Measurements from ENCODE around the gene KIF4A. TPM values are rescaled to one million over a fixed set of nuclear protein-coding genes. Genes with fewer than 3 reads are reported as not detected.
A peak's percentile ranks its signal among the peaks of the same experiment; 100 is the strongest.

Gene KIF4A
- total RNA-seq, 4 donors from 2014 or later, result 0.06 to 0.42 (median 0.37) TPM

GRCh38 chrX:70432936-70433847 is 143.3 kb downstream of the KIF4A start:
- WGBS, result 51% methylated on average over 15 of the region's 15 CpGs
- no peak for TF ChIP-seq EP300 (IDR thresholded peaks at IDR 0.05)
- Histone ChIP-seq H3K4me1 (peaks cover 0 to 15% (median 12%) of the 10 kb centered on the region in 4 donors), H3K36me3 (no peaks in the 10 kb centered on the region), H3K4me3 (peak overlapping the region; percentile 61 to 72 (median 66)), H3K27me3 (no peaks in the 10 kb centered on the region), H3K9me3 (no peaks in the 10 kb centered on the region), H3K27ac (replicated peaks in 1 of 4) (peak overlapping the region; percentile 64 to 85 (median 78))
- DNase-seq (ENCODE audit: extremely low spot score), result no peak
- intact Hi-C loops (cut with DNase I), result loop anchor here (10.0 kb wide), 2 partner anchors 138 to 298 kb away; partner anchors contain the start of genes IGBP1 and KIF4A

GRCh38 chrX:70433848-70434351 is 144.0 kb downstream of the KIF4A start:
- H3K27ac ChIP-seq (replicated peaks in 1 of 4), result peak overlapping the region; percentile 64 to 85 (median 78)
- no peaks in the 10 kb centered on the region for H3K9me3 ChIP-seq
- no peaks in the 10 kb centered on the region for H3K36me3 ChIP-seq
- intact Hi-C loops (cut with DNase I), result loop anchor here (10.0 kb wide), 2 partner anchors 139 to 299 kb away; partner anchors contain the start of genes IGBP1 and KIF4A
- peak overlapping the region; percentile 61 to 72 (median 66) for H3K4me3 ChIP-seq
- peak; percentile 92 for DNase-seq (ENCODE audit: extremely low spot score)
- peaks cover 0 to 15% (median 12%) of the 10 kb centered on the region in 4 donors for H3K4me1 ChIP-seq
- no peak for TF ChIP-seq POLR2A (IDR thresholded peaks at IDR 0.05; ENCODE audit: low read depth)
- peak in 1 of 2 donors; percentile 47 for TF ChIP-seq POLR2AphosphoS5 (IDR thresholded peaks at IDR 0.05)
- no peak for TF ChIP-seq EP300 (IDR thresholded peaks at IDR 0.05)
- TF ChIP-seq CTCF (IDR thresholded peaks at IDR 0.05), result peak; percentile 59 to 76 (median 59)
- WGBS, result 25% methylated on average over 32 of the region's 37 CpGs
- no peaks in the 10 kb centered on the region for H3K27me3 ChIP-seq

GRCh38 chrX:70434352-70434866 is 144.5 kb downstream of the KIF4A start:
- peak; percentile 38 to 77 for TF ChIP-seq POLR2AphosphoS5 (IDR thresholded peaks at IDR 0.05)
- TF ChIP-seq EP300 (IDR thresholded peaks at IDR 0.05), result no peak
- no peak for TF ChIP-seq POLR2A (IDR thresholded peaks at IDR 0.05; ENCODE audit: low read depth)
- no peak for TF ChIP-seq CTCF (IDR thresholded peaks at IDR 0.05)
- 40% methylated on average over 13 of the region's 45 CpGs for WGBS

GRCh38 chrX:70434914-70435586 is 145.1 kb downstream of the KIF4A start:
- DNase-seq (ENCODE audit: extremely low spot score), result no peak
- Histone ChIP-seq H3K4me1 (peaks cover 0 to 15% (median 12%) of the 10 kb centered on the region in 4 donors), H3K4me3 (peak overlapping the region; percentile 61 to 72 (median 66)), H3K9me3 (no peaks in the 10 kb centered on the region), H3K36me3 (no peaks in the 10 kb centered on the region), H3K27ac (replicated peaks in 1 of 4) (peak overlapping the region; percentile 64 to 85 (median 78)), H3K27me3 (no peaks in the 10 kb centered on the region)
- no peak for TF ChIP-seq POLR2AphosphoS5 (IDR thresholded peaks at IDR 0.05)
- TF ChIP-seq EP300 (IDR thresholded peaks at IDR 0.05), result no peak
- no peak for TF ChIP-seq POLR2A (IDR thresholded peaks at IDR 0.05; ENCODE audit: low read depth)
- no peak for TF ChIP-seq CTCF (IDR thresholded peaks at IDR 0.05)
- intact Hi-C loops (cut with DNase I), result loop anchor here (10.0 kb wide), 2 partner anchors 140 to 300 kb away; partner anchors contain the start of genes IGBP1 and KIF4A
- WGBS, result 40% methylated on average over 13 of the region's 17 CpGs

More at GRCh38 chrX:70434352-70434866, 144.5 kb downstream of the KIF4A start:
- intact Hi-C loops (cut with DNase I), result loop anchor here (10.0 kb wide), 2 partner anchors 140 to 300 kb away; partner anchors contain the start of genes IGBP1 and KIF4A
- no peaks in the 10 kb centered on the region for H3K36me3 ChIP-seq
- peak; percentile 93 for DNase-seq (ENCODE audit: extremely low spot score)
- H3K27me3 ChIP-seq, result no peaks in the 10 kb centered on the region
- peaks cover 0 to 15% (median 12%) of the 10 kb centered on the region in 4 donors for H3K4me1 ChIP-seq
- peak overlapping the region; percentile 64 to 85 (median 78) for H3K27ac ChIP-seq (replicated peaks in 1 of 4)
- peak overlapping the region; percentile 61 to 72 (median 66) for H3K4me3 ChIP-seq
- H3K9me3 ChIP-seq, result no peaks in the 10 kb centered on the region
